H1 (cell line): ENCODE results near the gene DELE1. TPM values are rescaled to one million over a fixed set of nuclear protein-coding genes. Genes with fewer than 3 reads are reported as not detected.

Source experiments
- CTCF ChIA-PET: fragments of 300-600 bp; sonication (Branson Sonifier 250); formaldehyde crosslinking; loops from one replicate; lab custom pipeline; 2021; ENCODE audit not compliant: partially characterized antibody; lab: Charles Lee
- POLR2A ChIA-PET: fragments of 300-600 bp; sonication (Branson Sonifier 250); formaldehyde crosslinking; loops from one replicate; lab custom pipeline; 2021; ENCODE audit warnings: inconsistent platforms; ENCODE audit not compliant: partially characterized antibody; lab: Charles Lee
- DNase-seq, 2 experiments: peaks; one replicate each; pipeline versions ENCODE4 v3.0.0 to v3.0.0-alpha.2; 2010 to 2022; ENCODE audit warnings: low spot score in 2 of 2, low read depth in 1 of 2, mixed read lengths in 1 of 2
- FAIRE-seq: peaks from 2 replicates; lab custom pipeline; 2011; peaks lifted over from hg19 to GRCh38; lab: Jason Lieb, UNC
- H2AFZ ChIP-seq: 2 replicates; pipeline ENCODE4 v1.8.1; 2012; ENCODE audit warnings: low read length, inconsistent platforms
- H2AK5ac ChIP-seq: 2 replicates; pipeline ENCODE4 v1.6.1; 2013; ENCODE audit warnings: low read depth, low read length
- H2BK120ac ChIP-seq: replicated peaks from 2 replicates; pipeline ENCODE3; 2013; ENCODE audit warnings: low read depth, low read length, inconsistent platforms
- H2BK12ac ChIP-seq: 2 replicates; pipeline ENCODE4 v1.6.1; 2013; ENCODE audit warnings: low read depth, low read length
- H2BK15ac ChIP-seq: 2 replicates; pipeline ENCODE4 v1.6.1; 2013; ENCODE audit warnings: low read length
- H2BK20ac ChIP-seq: 2 replicates; pipeline ENCODE4 v1.6.1; 2013; ENCODE audit warnings: low read length
- H2BK5ac ChIP-seq: 2 replicates; pipeline ENCODE4 v1.6.1; 2013; ENCODE audit warnings: low read depth, low read length
- H3K14ac ChIP-seq: 2 replicates; pipeline ENCODE4 v1.6.1; 2013; ENCODE audit warnings: inconsistent platforms; ENCODE audit not compliant: insufficient read length
- H3K18ac ChIP-seq: 2 replicates; pipeline ENCODE4 v1.6.1; 2013; ENCODE audit warnings: low read length; ENCODE audit errors: extremely low read depth
- H3K23ac ChIP-seq: 2 replicates; pipeline ENCODE4 v1.6.1; 2013; ENCODE audit warnings: inconsistent platforms; ENCODE audit not compliant: insufficient read length
- H3K23me2 ChIP-seq: 2 replicates; pipeline ENCODE4 v1.6.1; 2013; ENCODE audit warnings: low read depth, low read length
- H3K27ac ChIP-seq: 2 replicates; pipeline ENCODE4 v1.6.1; 2011; ENCODE audit warnings: low read depth, low read length, inconsistent platforms
- H3K27me3 ChIP-seq, 4 experiments: replicated peaks in 1 of 4; 1 replicate in 1 of 4; 2 replicates in 3 of 4; pipeline versions ENCODE4 v1.6.1 to v1.8.1; 2011 to 2013; ENCODE audit warnings: low read length in 3 of 4, mild to moderate bottlenecking in 3 of 4, inconsistent platforms in 2 of 4, mixed read lengths in 2 of 4, moderate library complexity in 1 of 4; ENCODE audit not compliant: control insufficient read depth in 3 of 4, insufficient read depth in 3 of 4; ENCODE audit errors: extremely low read depth in 1 of 4
- H3K36me3 ChIP-seq, 4 experiments: 2 replicates each; pipeline versions ENCODE4 v1.6.1 to v1.8.1; 2011 to 2013; ENCODE audit warnings: mild to moderate bottlenecking in 4 of 4, low read length in 3 of 4, moderate library complexity in 2 of 4, control low read depth in 1 of 4, inconsistent platforms in 1 of 4; ENCODE audit not compliant: insufficient read depth in 4 of 4, control insufficient read depth in 2 of 4
- H3K4ac ChIP-seq: replicated peaks from 2 replicates; pipeline ENCODE3; 2013; ENCODE audit warnings: low read length, low read depth, mixed read lengths, inconsistent platforms; ENCODE audit not compliant: insufficient read length
- H3K4me1 ChIP-seq, 4 experiments: replicated peaks in 1 of 4; 1 replicate in 1 of 4; 2 replicates in 3 of 4; pipeline versions ENCODE4 v1.6.1 to v1.8.1; 2011 to 2013; ENCODE audit warnings: low read length in 3 of 4, inconsistent platforms in 2 of 4, mixed read lengths in 1 of 4; ENCODE audit not compliant: insufficient read depth in 4 of 4, control insufficient read depth in 3 of 4
- H3K4me2 ChIP-seq, 2 experiments: 2 replicates each; pipeline versions ENCODE4 v1.6.1 to v1.8.1; 2011 to 2013; ENCODE audit warnings: low read depth in 2 of 2, low read length in 2 of 2, control low read depth in 1 of 2, inconsistent platforms in 1 of 2, mild to moderate bottlenecking in 1 of 2; ENCODE audit not compliant: insufficient read depth in 1 of 2
- H3K4me3 ChIP-seq, 4 experiments: fragments of 200-600, 300-600 bp in 1 of 4; sonication (generic), shearing (Covaris generic), sonication (Bioruptor Twin) in 1 of 4; 2 replicates each; pipeline versions ENCODE4 v1.5.1 to v1.8.1; 2011 to 2016; ENCODE audit warnings: low read length in 4 of 4, low read depth in 3 of 4, control low read depth in 2 of 4, inconsistent platforms in 2 of 4, mild to moderate bottlenecking in 2 of 4, mixed read lengths in 1 of 4, moderate library complexity in 1 of 4; ENCODE audit not compliant: insufficient read depth in 2 of 4; ENCODE audit errors: extremely low read depth in 1 of 4
- H3K56ac ChIP-seq: replicated peaks from 2 replicates; pipeline ENCODE3; 2013; ENCODE audit warnings: low read depth, mild to moderate bottlenecking, mixed read lengths, low read length, inconsistent platforms; ENCODE audit not compliant: insufficient read length
- H3K79me1 ChIP-seq: 2 replicates; pipeline ENCODE4 v1.6.1; 2013; ENCODE audit warnings: low read depth, low read length, control low read depth
- H3K79me2 ChIP-seq, 2 experiments: 2 replicates each; pipeline versions ENCODE4 v1.6.1 to v1.8.1; 2012 to 2013; ENCODE audit warnings: low read length in 2 of 2, mild to moderate bottlenecking in 2 of 2, inconsistent platforms in 1 of 2; ENCODE audit not compliant: insufficient read depth in 2 of 2, control insufficient read depth in 1 of 2
- H3K9ac ChIP-seq, 4 experiments: replicated peaks in 1 of 4; 1 replicate in 1 of 4; 2 replicates in 3 of 4; pipeline versions ENCODE4 v1.6.1 to v1.8.1; 2011 to 2013; ENCODE audit warnings: low read depth in 3 of 4, low read length in 3 of 4, control low read depth in 2 of 4, mild to moderate bottlenecking in 2 of 4, moderate library complexity in 2 of 4, inconsistent platforms in 1 of 4; ENCODE audit errors: extremely low read depth in 1 of 4
- H3K9me3 ChIP-seq, 2 experiments: 2 replicates each; pipeline versions ENCODE4 v1.6.1 to v1.8.1; 2012 to 2013; ENCODE audit warnings: mild to moderate bottlenecking in 2 of 2, moderate library complexity in 2 of 2, control low read depth in 1 of 2, inconsistent platforms in 1 of 2, low read depth in 1 of 2, low read length in 1 of 2, mixed read lengths in 1 of 2; ENCODE audit not compliant: insufficient read depth in 2 of 2
- H4K20me1 ChIP-seq, 2 experiments: replicated peaks in 1 of 2; 2 replicates each; pipeline versions ENCODE3 to v1.8.1; 2011 to 2013; ENCODE audit warnings: inconsistent platforms in 2 of 2, low read length in 2 of 2, mild to moderate bottlenecking in 1 of 2; ENCODE audit not compliant: insufficient read depth in 2 of 2, control insufficient read depth in 1 of 2
- H4K5ac ChIP-seq: 2 replicates; pipeline ENCODE4 v1.6.1; 2013; ENCODE audit warnings: low read length, low read depth, mixed read lengths, inconsistent platforms; ENCODE audit not compliant: insufficient read length
- H4K8ac ChIP-seq: 2 replicates; pipeline ENCODE4 v1.8.0; 2013; ENCODE audit warnings: mild to moderate bottlenecking, moderate library complexity, low read length, inconsistent platforms; ENCODE audit not compliant: insufficient read depth; ENCODE audit errors: extremely low read depth
- H4K91ac ChIP-seq: replicated peaks from 2 replicates; pipeline ENCODE3; 2013; ENCODE audit warnings: low read length, mixed read lengths, inconsistent platforms; ENCODE audit not compliant: insufficient read length
- CBX8 ChIP-seq: fragments of 300-800, 300-1000 bp; sonication (generic); IDR thresholded peaks from 2 replicates; pipeline ENCODE4 v1.7.1; 2016; ENCODE audit warnings: low read depth, low read length, borderline replicate concordance
- CHD1 ChIP-seq: IDR thresholded peaks from 2 replicates; pipeline ENCODE4 v1.6.1; 2012; ENCODE audit warnings: low read depth, low read length, improper control_type of control experiment
- GABPA ChIP-seq: IDR thresholded peaks from 2 replicates; pipeline ENCODE4 v1.6.1; 2011; ENCODE audit warnings: mild to moderate bottlenecking, low read length, moderate library complexity, borderline replicate concordance; ENCODE audit not compliant: insufficient read depth
- PHF8 ChIP-seq: fragments of 200-600 bp; sonication (generic); conservative IDR thresholded peaks from 2 replicates; pipeline ENCODE4 v1.7.1; 2012; ENCODE audit warnings: low read depth, mild to moderate bottlenecking, inconsistent platforms, low read length, moderate library complexity
- POLR2A ChIP-seq, 2 experiments: IDR thresholded peaks; 1 replicate in 1 of 2; 2 replicates in 1 of 2; pipeline ENCODE4 v1.6.1; 2011; ENCODE audit warnings: low read depth in 2 of 2, low read length in 2 of 2, mild to moderate bottlenecking in 2 of 2; ENCODE audit errors: control extremely low read depth in 1 of 2
- TAF7 ChIP-seq: optimal IDR thresholded peaks from 2 replicates; pipeline ENCODE3; 2011; ENCODE audit warnings: low read depth, mild to moderate bottlenecking, inconsistent platforms, low read length, moderate library complexity, borderline replicate concordance
- WGBS, 2 experiments: shearing (Covaris generic) in 1 of 2; methylation state at CpG; one replicate each; pipeline versions ENCODE4 v1.1.6 to v1.1.7; 2013 to 2015; ENCODE audit warnings: low lambda C conversion rate in 2 of 2, mixed read lengths in 2 of 2, inconsistent platforms in 1 of 2, low coverage in 1 of 2, missing lambda C conversion rate in 1 of 2; ENCODE audit not compliant: insufficient replicate concordance in 2 of 2, insufficient coverage in 1 of 2, insufficient read length in 1 of 2; ENCODE audit errors: extremely low coverage in 1 of 2, missing lambda C conversion rate in 1 of 2; 5-methylcytosine and 5-hydroxymethylcytosine counted together
- polyA plus RNA-seq, 7 experiments: library from polyadenylated mRNA; depleted of rRNA in 3 of 7; stranded (reverse) in 5 of 7; unstranded in 2 of 7; fragments of >200 nt in 5 of 7; fragments of 200-250 nt in 2 of 7; gene quantifications; 1 replicate in 5 of 7; 2 replicates in 1 of 7; 4 replicates in 1 of 7; pipeline versions ENCODE4 v1.2.1 to v1.2.3, GENCODE V29; 2011 to 2013; ENCODE audit warnings: missing spikeins in 2 of 7, mixed read lengths in 2 of 7
- total RNA-seq: library from RNA; stranded (reverse); fragmentation: NEBNext Ultra II Directional; extraction: Animal tissue kit (Norgen Biotek cat#: 25700); gene quantifications from 2 replicates; pipeline ENCODE4 v1.2.1, GENCODE V29; 2021
- TF ChIP-seq, protein P1 (sequence below): IDR thresholded peaks from 2 replicates; pipeline ENCODE4 v1.6.1; 2012; ENCODE audit warnings: inconsistent platforms

DELE1 gene
- total and polyA plus RNA-seq, 2 of the 8 experiments (the other 6 are each of a cell fraction or from before 2014, with no cell fraction given): 61.4 to 114 TPM

DNA sequence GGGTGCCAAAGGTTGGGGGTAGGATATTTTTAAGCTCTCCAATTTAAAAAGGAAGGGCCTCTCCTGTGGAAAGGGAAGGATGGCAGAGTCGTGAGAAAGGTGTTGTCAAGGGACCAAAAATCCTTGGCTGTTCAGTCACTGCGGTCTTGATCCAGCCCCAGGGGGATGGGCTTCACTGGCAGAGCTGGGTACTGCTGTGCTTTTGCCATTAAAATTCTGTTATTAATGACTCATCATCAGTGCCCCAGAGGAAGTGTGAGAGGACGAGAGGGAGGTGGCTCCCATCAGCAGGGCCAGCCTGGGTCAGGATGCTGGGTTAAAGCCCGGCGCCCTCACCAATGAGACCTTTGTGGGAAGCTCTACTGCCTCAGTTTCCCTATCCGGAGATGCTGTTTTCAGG lies 17.6 kb downstream of the DELE1 start:
- H3K4me3 ChIP-seq: no peak overlapping the region
- no peak overlapping the region for H4K5ac ChIP-seq
- no peak for TF ChIP-seq GABPA
- TF ChIP-seq, protein P1, sequence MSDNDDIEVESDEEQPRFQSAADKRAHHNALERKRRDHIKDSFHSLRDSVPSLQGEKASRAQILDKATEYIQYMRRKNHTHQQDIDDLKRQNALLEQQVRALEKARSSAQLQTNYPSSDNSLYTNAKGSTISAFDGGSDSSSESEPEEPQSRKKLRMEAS: no peak
- TF ChIP-seq PHF8: no peak
- TF ChIP-seq POLR2A (IDR thresholded peaks at IDR 0.05; ENCODE audit: control extremely low read depth in 1 of 2, low read depth in 2 of 2, low read length in 2 of 2): no peak
- TF ChIP-seq CBX8: no peak
- TF ChIP-seq TAF7: no peak
- TF ChIP-seq CHD1: no peak
- TF ChIP-seq, all 59 proteins: peak for 0
- Histone ChIP-seq H4K91ac (no peak overlapping the region), H2BK12ac (no peak overlapping the region), H3K79me1 (no peaks in the 10 kb centered on the region), H2BK20ac (no peak overlapping the region), H3K14ac (no peak overlapping the region), H3K9me3 (no peaks in the 10 kb centered on the region), H2BK15ac (no peak overlapping the region), H3K36me3 (peaks cover 11 to 30% (median 23%) of the 10 kb centered on the region in 4 experiments), H4K8ac (no peak overlapping the region; the same call in 1 of the 2 replicates), H3K79me2 (no peaks in the 10 kb centered on the region), H3K23me2 (no peaks in the 10 kb centered on the region), H3K9ac (no peak overlapping the region), H3K4me1 (peaks cover 0 to 10% (median 7%) of the 10 kb centered on the region in 4 experiments; a peak in 5 of 7 replicates), H2AFZ (no peak overlapping the region), H3K23ac (no peak overlapping the region), H3K18ac (no peak overlapping the region), H3K4me2 (no peak overlapping the region), H3K27ac (no peak overlapping the region), H2AK5ac (no peak overlapping the region), H4K20me1 (peaks cover 0 to 2% of the 10 kb centered on the region in 2 experiments), H2BK5ac (no peak overlapping the region), H3K4ac (no peak overlapping the region), H3K56ac (no peak overlapping the region), H3K27me3 (no peaks in the 10 kb centered on the region; a peak in 1 of 7 replicates), H2BK120ac (no peak overlapping the region)
- 89% methylated on average over 6 of the region's 6 CpGs; no CpG with 5 or more reads in 1 of the 2 experiments for WGBS, 2 experiments
- FAIRE-seq (no peak), DNase-seq (no peak)
- CTCF ChIA-PET: interaction anchor here (0.6 to 20.8 kb wide), 19 partner anchors 11 to 296 kb away, joined by 3 to 324 read pairs (median 4); partner anchors contain the start of genes DELE1, PCDH12 and RNF14
- POLR2A ChIA-PET: interaction anchor here (0.9 to 9.2 kb wide), 12 partner anchors 9 to 305 kb away, joined by 3 to 121 read pairs (median 4); partner anchors contain the start of genes DELE1, HDAC3, PCDH12 and RELL2
